ENCODE results near the gene SNRK. TPM values are rescaled to one million over a fixed set of nuclear protein-coding genes. Genes with fewer than 3 reads are reported as not detected.
A peak's percentile ranks its signal among the peaks of the same experiment; 100 is the strongest.

Gene SNRK
- polyA plus RNA-seq, 3 donors: 12.8 to 19.7 (median 16.1) TPM

GRCh38 chr3:43285644-43286043, 696 bp upstream of the SNRK start:
- no peak for TF ChIP-seq CTCF (IDR thresholded peaks at IDR 0.05)

GRCh38 chr3:43286841-43287499, 630 bp downstream of the SNRK start:
- Histone ChIP-seq H3K36me3 (replicated peaks in 1 of 2; ENCODE audit: control insufficient read depth in 1 of 2, insufficient read depth in 2 of 2, low read length in 2 of 2) (no peaks in the 10 kb centered on the region), H3K27ac (ENCODE audit: low read depth in 1 of 2, low read length in 2 of 2) (peak overlapping the region; percentile 50 to 92), H3K4me3 (replicated peaks in 1 of 3; ENCODE audit: low read depth in 2 of 3, low read length in 3 of 3) (peak overlapping the region; percentile 85 to 100 (median 92)), H3K9me3 (replicated peaks in 1 of 2; ENCODE audit: control insufficient read depth in 1 of 2, insufficient read depth in 1 of 2, low read length in 2 of 2) (no peaks in the 10 kb centered on the region), H3K79me2 (ENCODE audit: insufficient read depth, low read length) (peaks cover 55% of the 10 kb centered on the region), H3K4me2 (replicated peaks; ENCODE audit: extremely low read depth, low read length, poor library complexity, severe bottlenecking) (peak overlapping the region; percentile 94), H3K4me1 (ENCODE audit: control insufficient read depth in 1 of 2, insufficient read depth in 2 of 2, low read length in 2 of 2) (peaks cover 50 to 54% of the 10 kb centered on the region in 2 donors), H3K27me3 (ENCODE audit: control insufficient read depth in 2 of 2, insufficient read depth in 2 of 2, low read length in 2 of 2) (no peaks in the 10 kb centered on the region), H2AFZ (ENCODE audit: insufficient read depth, low read depth, low read length, poor library complexity, severe bottlenecking) (no peak overlapping the region), H3K9ac (ENCODE audit: insufficient read depth, low read length, poor library complexity, severe bottlenecking) (peak overlapping the region; percentile 85), H4K20me1 (ENCODE audit: insufficient read depth, low read length) (peaks cover 36% of the 10 kb centered on the region)
- TF ChIP-seq CTCF (IDR thresholded peaks at IDR 0.05): no peak
- Mint-ChIP-seq H3K36me3 (peaks cover 9 to 11% of the 10 kb centered on the region in 2 donors), H3K27ac (peak overlapping the region; percentile 91 to 99 (median 97)), H3K9me3 (peaks cover 0 to 1% (median 0%) of the 10 kb centered on the region in 7 donors), H3K27me3 (ENCODE audit: low read depth in 3 of 3) (peaks cover 0 to 2% (median 0%) of the 10 kb centered on the region in 3 donors), H3K4me3 (peak overlapping the region; percentile 90 to 99), H3K4me1 (peaks cover 43% of the 10 kb centered on the region)
- intact Hi-C loops (cut with micrococcal nuclease): loop anchor here in 1 of 2 donors (10.0 kb wide), 2 partner anchors 102 to 408 kb away; partner anchors contain the start of gene ABHD5
- peak; percentile 21 to 41 (median 37) for DNase-seq
- under 1% methylated on average over 50 of the region's 54 CpGs for WGBS (ENCODE audit: insufficient coverage)

More at GRCh38 chr3:43285644-43286043, 696 bp upstream of the SNRK start:
- Histone ChIP-seq H3K27me3 (ENCODE audit: control insufficient read depth in 2 of 2, insufficient read depth in 2 of 2, low read length in 2 of 2) (no peaks in the 10 kb centered on the region), H3K36me3 (replicated peaks in 1 of 2; ENCODE audit: control insufficient read depth in 1 of 2, insufficient read depth in 2 of 2, low read length in 2 of 2) (no peaks in the 10 kb centered on the region), H3K4me1 (ENCODE audit: control insufficient read depth in 1 of 2, insufficient read depth in 2 of 2, low read length in 2 of 2) (peaks cover 37 to 41% of the 10 kb centered on the region in 2 donors), H3K79me2 (ENCODE audit: insufficient read depth, low read length) (peaks cover 42% of the 10 kb centered on the region), H4K20me1 (ENCODE audit: insufficient read depth, low read length) (peaks cover 22% of the 10 kb centered on the region), H3K9ac (ENCODE audit: insufficient read depth, low read length, poor library complexity, severe bottlenecking) (no peak overlapping the region), H3K4me2 (replicated peaks; ENCODE audit: extremely low read depth, low read length, poor library complexity, severe bottlenecking) (peak overlapping the region; percentile 68), H3K4me3 (replicated peaks in 1 of 3; ENCODE audit: low read depth in 2 of 3, low read length in 3 of 3) (peak overlapping the region in 1 of 3 experiments; percentile 79), H3K9me3 (replicated peaks in 1 of 2; ENCODE audit: control insufficient read depth in 1 of 2, insufficient read depth in 1 of 2, low read length in 2 of 2) (no peaks in the 10 kb centered on the region), H2AFZ (ENCODE audit: insufficient read depth, low read depth, low read length, poor library complexity, severe bottlenecking) (peak overlapping the region; percentile 80), H3K27ac (ENCODE audit: low read depth in 1 of 2, low read length in 2 of 2) (peak overlapping the region in 1 of 2 donors; percentile 31)
- Mint-ChIP-seq H3K27me3 (ENCODE audit: low read depth in 3 of 3) (no peaks in the 10 kb centered on the region), H3K9me3 (peaks cover 0 to 1% (median 0%) of the 10 kb centered on the region in 7 donors), H3K36me3 (peaks cover 9% of the 10 kb centered on the region in 2 donors), H3K4me3 (peak overlapping the region; percentile 91), H3K4me1 (peaks cover 30% of the 10 kb centered on the region), H3K27ac (peak overlapping the region in 5 of 7 donors; percentile 86 to 97 (median 96))
- WGBS (ENCODE audit: insufficient coverage): 90% methylated on average over 9 of the region's 11 CpGs
- DNase-seq: no peak
- intact Hi-C loops (cut with micrococcal nuclease): loop anchor here in 1 of 2 donors (10.0 kb wide), 2 partner anchors 101 to 409 kb away; partner anchors contain the start of gene ABHD5

Measured in CD14-positive monocyte (primary cell).